Naive thymus-derived CD8-positive, alpha-beta T cell (primary cell): ENCODE results near the gene HDGF. TPM values are rescaled to one million over a fixed set of nuclear protein-coding genes. Genes with fewer than 3 reads are reported as not detected.

Experiments used
- ATAC-seq, 2 donors: fragments of 150-1000 bp; cut with Tn5 transposase in 1 of 2; sonication (Bioruptor Pico), chemical (Tn5 transposase) in 1 of 2; 1 replicate in 1 of 2; 2 replicates in 1 of 2; pipeline ENCODE4 v1.10.0; 2021; ENCODE audit warnings: mild to moderate bottlenecking in 2 of 2, moderate library complexity in 2 of 2
- POLR2A ChIA-PET: fragments of 350-600 bp; sonication (Branson Sonifier 250); formaldehyde crosslinking; loops from one replicate; lab custom pipeline; 2021; ENCODE audit warnings: antibody characterized with exemption; lab: Charles Lee
- DNase-seq, 10 donors: peaks; one replicate each; pipeline versions ENCODE4 v3.0.0 to v3.0.0-alpha.2; 2020 to 2022
- H3K27ac Mint-ChIP-seq, 10 donors: one replicate each; pipeline ENCODE4 v1.8.0; 2020 to 2022; ENCODE audit warnings: mild to moderate bottlenecking in 10 of 10, mixed read lengths in 10 of 10, moderate library complexity in 4 of 10, inconsistent platforms in 1 of 10
- H3K27me3 Mint-ChIP-seq, 5 donors: one replicate each; pipeline ENCODE4 v1.8.0; 2021 to 2022; ENCODE audit warnings: mixed read lengths in 5 of 5
- H3K36me3 Mint-ChIP-seq, 3 donors: one replicate each; pipeline ENCODE4 v1.8.0; 2020 to 2022; ENCODE audit warnings: mixed read lengths in 3 of 3, mild to moderate bottlenecking in 2 of 3, inconsistent platforms in 1 of 3
- H3K4me1 Mint-ChIP-seq, 4 donors: one replicate each; pipeline ENCODE4 v1.8.0; 2021 to 2022; ENCODE audit warnings: mixed read lengths in 4 of 4
- H3K4me3 Mint-ChIP-seq, 10 donors: one replicate each; pipeline ENCODE4 v1.8.0; 2020 to 2022; ENCODE audit warnings: mild to moderate bottlenecking in 10 of 10, mixed read lengths in 10 of 10, moderate library complexity in 6 of 10, inconsistent platforms in 1 of 10
- H3K9me3 Mint-ChIP-seq, 9 donors: one replicate each; pipeline ENCODE4 v1.8.0; 2020 to 2022; ENCODE audit warnings: mixed read lengths in 9 of 9, mild to moderate bottlenecking in 3 of 9, inconsistent platforms in 1 of 9, moderate library complexity in 1 of 9
- polyA plus RNA-seq, 3 donors: library from polyadenylated mRNA; unstranded; fragments of 300-500 nt; fragmentation: Illumina TruSeq; gene quantifications; one replicate each; pipeline ENCODE4 v1.2.3, GENCODE V29; 2021
- total RNA-seq, 8 experiments: library from RNA in 2 of 8; stranded (reverse) in 2 of 8; gene quantifications; one replicate each; pipeline ENCODE4 v1.2.3 and lab custom pipeline; 2021 to 2026

The HDGF gene
- total RNA-seq (100 to 1,000 TPM in 1 of 2 experiments, 10 to 100 TPM in 1; 95.4 to 103 TPM), polyA plus RNA-seq (10 to 100 TPM; 25.0 to 50.1 (median 41.3) TPM), total RNA-seq (lab: John Stamatoyannopoulos, UW) (85.1 to 216 (median 131) reads per million in 6 experiments)

GRCh38 chr1:156751451-156751756 is at the start of gene HDGF:
Gene HDGF (minus strand): TSS chr1:156751675. CDS start chr1:156751429, 246 bp downstream.
- Mint-ChIP-seq H3K27ac (peak within 1 kb of the TSS; percentile 86 to 97 (median 94)), H3K9me3 (no peaks in the 10 kb centered on the region), H3K27me3 (no peaks in the 10 kb centered on the region), H3K4me3 (peak within 1 kb of the TSS; percentile 86 to 97 (median 93)), H3K4me1 (peaks cover 32 to 64% (median 56%) of the 10 kb centered on the region in 4 donors), H3K36me3 (no peaks in the 10 kb centered on the region)
- ATAC-seq (no peak), DNase-seq (no peak)
- POLR2A ChIA-PET, result interaction anchor here (0.6 to 4.4 kb wide), 13 partner anchors 10 to 250 kb away, joined by 3 to 70 read pairs (median 6); partner anchors contain the start of genes ISG20L2, MEF2D, METTL25B and MRPL24

GRCh38 chr1:156797212-156797871 is 45.9 kb upstream of the HDGF start:
- no peak overlapping the region for H3K4me3 Mint-ChIP-seq
- peaks cover 3 to 14% (median 5%) of the 10 kb centered on the region in 4 donors for H3K4me1 Mint-ChIP-seq
- POLR2A ChIA-PET, result interaction anchor here (1.1 to 3.2 kb wide), 2 partner anchors 10 to 63 kb away, joined by 3 to 13 read pairs; partner anchors contain the start of gene NTRK1
- no peaks in the 10 kb centered on the region for H3K27me3 Mint-ChIP-seq
- H3K36me3 Mint-ChIP-seq, result peaks cover 16 to 86% (median 25%) of the 10 kb centered on the region in 3 donors
- DNase-seq (peak; percentile 25 to 77 (median 64)), ATAC-seq (peak; percentile 88 to 92)
- H3K27ac Mint-ChIP-seq, result peak overlapping the region in 3 of 10 donors; percentile 8 to 42 (median 17)
- H3K9me3 Mint-ChIP-seq, result no peaks in the 10 kb centered on the region

- Mint-ChIP-seq H3K27ac (peak overlapping the region in 6 of 10 donors; percentile 29 to 88 (median 46)), H3K36me3 (peaks cover 16 to 93% (median 25%) of the 10 kb centered on the region in 3 donors), H3K4me3 (no peak overlapping the region), H3K9me3 (no peaks in the 10 kb centered on the region), H3K27me3 (no peaks in the 10 kb centered on the region), H3K4me1 (peaks cover 3 to 7% (median 4%) of the 10 kb centered on the region in 4 donors)
- ATAC-seq (no peak), DNase-seq (no peak)
- POLR2A ChIA-PET, result interaction anchor here (0.6 to 1.1 kb wide), 2 partner anchors 11 to 471 kb away, joined by 3 to 4 read pairs; no protein-coding TSS in a partner anchor
These were observed 45.0 kb upstream of the HDGF start for GRCh38 chr1:156796340-156797097.

GRCh38 chr1:156795787-156796186 is 44.3 kb upstream of the HDGF start:
- H3K27ac Mint-ChIP-seq, result peak overlapping the region in 2 of 10 donors; percentile 29 to 61
- ATAC-seq, result no peak

GRCh38 chr1:156795374-156795733 is 43.9 kb upstream of the HDGF start:
- ATAC-seq (no peak), DNase-seq (no peak)
- Mint-ChIP-seq H3K4me3 (no peak overlapping the region), H3K27me3 (no peaks in the 10 kb centered on the region), H3K9me3 (no peaks in the 10 kb centered on the region), H3K27ac (peak overlapping the region in 1 of 10 donors; percentile 78), H3K36me3 (peaks cover 16 to 91% (median 25%) of the 10 kb centered on the region in 3 donors), H3K4me1 (peaks cover 0 to 3% (median 2%) of the 10 kb centered on the region in 4 donors)
- POLR2A ChIA-PET, result interaction anchor here (0.7 kb wide), 1 partner anchor 17 kb away, joined by 4 read pairs; no protein-coding TSS in a partner anchor

More at GRCh38 chr1:156795787-156796186, 44.3 kb upstream of the HDGF start:
- Mint-ChIP-seq H3K4me1 (peaks cover 0 to 3% (median 2%) of the 10 kb centered on the region in 4 donors), H3K4me3 (no peak overlapping the region), H3K27me3 (no peaks in the 10 kb centered on the region), H3K9me3 (no peaks in the 10 kb centered on the region), H3K36me3 (peaks cover 16 to 93% (median 25%) of the 10 kb centered on the region in 3 donors)
- no peak for DNase-seq
- POLR2A ChIA-PET, result interaction anchor here (0.6 kb wide), 1 partner anchor 470 kb away, joined by 4 read pairs; no protein-coding TSS in a partner anchor

GRCh38 chr1:156794506-156795373 is 43.3 kb upstream of the HDGF start:
- ATAC-seq (no peak), DNase-seq (no peak)
- POLR2A ChIA-PET, result interaction anchor here (0.7 to 1.0 kb wide), 2 partner anchors 16 to 66 kb away, joined by 3 to 4 read pairs; partner anchors contain the start of gene NTRK1
- Mint-ChIP-seq H3K27me3 (no peaks in the 10 kb centered on the region), H3K4me1 (peaks cover 1 to 4% (median 3%) of the 10 kb centered on the region in 4 donors), H3K4me3 (no peak overlapping the region), H3K36me3 (peaks cover 16 to 91% (median 28%) of the 10 kb centered on the region in 3 donors), H3K27ac (peak overlapping the region in 2 of 10 donors; percentile 34 to 78), H3K9me3 (no peaks in the 10 kb centered on the region)

- Mint-ChIP-seq H3K27me3 (no peaks in the 10 kb centered on the region), H3K4me1 (peaks cover 3 to 25% (median 14%) of the 10 kb centered on the region in 4 donors), H3K27ac (peak overlapping the region in 4 of 10 donors; percentile 18 to 58 (median 36)), H3K9me3 (no peaks in the 10 kb centered on the region), H3K4me3 (no peak overlapping the region), H3K36me3 (peaks cover 4 to 91% (median 12%) of the 10 kb centered on the region in 3 donors)
- POLR2A ChIA-PET, result no interaction called here
- DNase-seq (no peak), ATAC-seq (no peak)
These were observed 38.3 kb upstream of the HDGF start for GRCh38 chr1:156789621-156790318.

GRCh38 chr1:156788136-156788535 is 36.7 kb upstream of the HDGF start:
- Mint-ChIP-seq H3K27me3 (no peaks in the 10 kb centered on the region), H3K27ac (peak overlapping the region in 1 of 10 donors; percentile 25), H3K4me1 (peaks cover 3 to 25% (median 15%) of the 10 kb centered on the region in 4 donors), H3K36me3 (peaks cover 2 to 88% (median 15%) of the 10 kb centered on the region in 3 donors), H3K4me3 (no peak overlapping the region), H3K9me3 (no peaks in the 10 kb centered on the region)
- POLR2A ChIA-PET, result interaction anchor here (0.7 kb wide), 1 partner anchor 215 kb away, joined by 3 read pairs; no protein-coding TSS in a partner anchor
- DNase-seq, result no peak
- no peak for ATAC-seq

GRCh38 chr1:156786640-156787039 is 35.2 kb upstream of the HDGF start:
- no peak overlapping the region for H3K4me3 Mint-ChIP-seq
- H3K36me3 Mint-ChIP-seq, result peaks cover 2 to 89% (median 22%) of the 10 kb centered on the region in 3 donors
- no peaks in the 10 kb centered on the region for H3K27me3 Mint-ChIP-seq
- ATAC-seq (no peak), DNase-seq (no peak)
- H3K27ac Mint-ChIP-seq, result peak overlapping the region in 7 of 10 donors; percentile 10 to 90 (median 35)
- POLR2A ChIA-PET, result interaction anchor here (1.0 kb wide), 1 partner anchor 71 kb away, joined by 3 read pairs; no protein-coding TSS in a partner anchor
- no peaks in the 10 kb centered on the region for H3K9me3 Mint-ChIP-seq
- peaks cover 3 to 30% (median 21%) of the 10 kb centered on the region in 4 donors for H3K4me1 Mint-ChIP-seq

- Mint-ChIP-seq H3K36me3 (peaks cover 5 to 89% (median 25%) of the 10 kb centered on the region in 3 donors), H3K27ac (no peak overlapping the region), H3K4me1 (peaks cover 3 to 39% (median 26%) of the 10 kb centered on the region in 4 donors), H3K4me3 (no peak overlapping the region), H3K9me3 (no peaks in the 10 kb centered on the region), H3K27me3 (no peaks in the 10 kb centered on the region)
- ATAC-seq (no peak), DNase-seq (no peak)
- POLR2A ChIA-PET, result interaction anchor here (0.7 kb wide), 1 partner anchor 74 kb away, joined by 3 read pairs; no protein-coding TSS in a partner anchor
These were observed 34.0 kb upstream of the HDGF start for GRCh38 chr1:156785458-156785857.
